Thoracic aorta (tissue), 2 donors: ENCODE data around the gene ZNF441. TPM values are rescaled to one million over a fixed set of nuclear protein-coding genes. Genes with fewer than 3 reads are reported as not detected.

Experiments used
- ATAC-seq: fragments of 150-250 bp; one replicate; pipeline ENCODE4 v1.8.0; 2017; ENCODE audit warnings: low read depth; ENCODE audit not compliant: insufficient number of reproducible peaks, low FRiP score
- DNase-seq: peaks from one replicate; pipeline ENCODE4 v3.0.0-alpha.2; 2020; ENCODE audit warnings: low spot score
- H3K27ac ChIP-seq, 2 donors: fragments of 200-600 bp; sonication (generic); 1 replicate in 1 of 2; 2 replicates in 1 of 2; pipeline ENCODE4 v1.5.1; 2016; ENCODE audit warnings: mild to moderate bottlenecking in 2 of 2, moderate library complexity in 2 of 2
- H3K27me3 ChIP-seq: fragments of 200-600 bp; sonication (generic); replicated peaks from 2 replicates; pipeline ENCODE4 v1.6.0; 2016; ENCODE audit warnings: mild to moderate bottlenecking; ENCODE audit not compliant: insufficient read depth
- H3K36me3 ChIP-seq: fragments of 200-600 bp; sonication (generic); one replicate; pipeline ENCODE4 v1.5.1; 2016
- H3K4me1 ChIP-seq, 2 donors: fragments of 200-600 bp; sonication (generic); 1 replicate in 1 of 2; 2 replicates in 1 of 2; pipeline versions ENCODE4 v1.5.1 to v1.6.0; 2016; ENCODE audit warnings: low read depth in 2 of 2, mild to moderate bottlenecking in 1 of 2; ENCODE audit not compliant: control insufficient read depth in 1 of 2
- H3K4me3 ChIP-seq: fragments of 200-600 bp; sonication (generic); 2 replicates; pipeline ENCODE4 v1.5.1; 2016; ENCODE audit warnings: mild to moderate bottlenecking
- H3K9me3 ChIP-seq: fragments of 200-600 bp; sonication (generic); 2 replicates; pipeline ENCODE4 v1.5.1; 2016
- CTCF ChIP-seq: fragments of 200-600 bp; sonication (generic); IDR thresholded peaks from one replicate; pipeline ENCODE4 v1.5.1; 2019; ENCODE audit warnings: antibody characterized with exemption
- total RNA-seq, 2 donors: library from RNA; depleted of rRNA; stranded (reverse); fragments of >200 nt; gene quantifications; one replicate each; pipeline versions ENCODE4 v1.1.0 to v1.2.3, GENCODE V29; 2016

ZNF441 gene
- total RNA-seq, 2 donors from 2014 or later, result 12.1 to 16.5 TPM

DNA sequence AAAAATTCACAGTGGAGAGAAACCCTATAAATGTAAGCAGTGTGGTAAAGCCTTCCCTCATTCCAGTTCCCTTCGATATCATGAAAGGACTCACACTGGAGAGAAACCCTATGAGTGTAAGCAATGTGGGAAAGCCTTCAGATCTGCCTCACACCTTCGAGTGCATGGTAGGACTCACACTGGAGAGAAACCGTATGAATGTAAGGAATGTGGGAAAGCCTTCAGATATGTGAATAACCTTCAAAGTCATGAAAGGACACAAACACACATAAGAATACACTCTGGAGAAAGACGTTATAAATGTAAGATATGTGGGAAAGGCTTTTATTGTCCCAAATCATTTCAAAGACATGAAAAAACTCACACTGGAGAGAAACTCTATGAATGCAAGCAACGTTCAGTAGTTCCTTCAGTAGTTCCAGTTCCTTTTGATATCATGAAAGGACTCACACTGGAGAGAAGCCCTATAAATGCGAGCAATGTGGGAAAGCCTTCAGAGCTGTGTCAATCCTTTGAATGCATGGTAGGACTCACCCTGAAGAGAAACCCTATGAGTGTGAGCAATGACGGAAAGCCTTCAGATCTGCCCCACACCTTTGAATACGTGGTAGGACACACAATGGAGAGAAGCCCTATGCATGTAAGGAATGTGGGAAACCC, 65.6 kb downstream of the ZNF441 start:
- Histone ChIP-seq H3K27ac (no peak overlapping the region), H3K9me3 (peaks cover 62% of the 10 kb centered on the region), H3K4me3 (peak overlapping the region; percentile 7), H3K36me3 (peaks cover 47% of the 10 kb centered on the region), H3K27me3 (no peaks in the 10 kb centered on the region), H3K4me1 (no peaks in the 10 kb centered on the region)
- no peak for ATAC-seq
- DNase-seq, result no peak
- TF ChIP-seq CTCF, result no peak

GRCh38 chr19:11833541-11833940, 66.7 kb downstream of the ZNF441 start:
- peaks cover 58% of the 10 kb centered on the region for H3K9me3 ChIP-seq
- TF ChIP-seq CTCF, result no peak
- no peak for ATAC-seq
- H3K27me3 ChIP-seq, result no peaks in the 10 kb centered on the region
- no peak overlapping the region for H3K27ac ChIP-seq
- no peaks in the 10 kb centered on the region for H3K4me1 ChIP-seq
- H3K36me3 ChIP-seq, result peaks cover 46% of the 10 kb centered on the region
- H3K4me3 ChIP-seq, result no peak overlapping the region
- no peak for DNase-seq

Other genes with a start within 250 kb of the ZNF441 start
- 10 to 100 TPM; 40.4 to 44.1 TPM for gene ECSIT, start 237.9 kb upstream of the ZNF441 start, total RNA-seq
- gene CNN1, start 228.1 kb upstream of the ZNF441 start, total RNA-seq, result 1,000 to 10,000 TPM in 1 of 2 donors, 100 to 1,000 TPM in 1; 703 to 1,224 TPM
- 10 to 100 TPM; 24.3 to 36.6 TPM for gene ELOF1, start 207.8 kb upstream of the ZNF441 start, total RNA-seq
- gene ACP5, start 189.4 kb upstream of the ZNF441 start, total RNA-seq, result 10 to 100 TPM in 1 of 2 donors, 1 to 10 TPM in 1; 1.6 to 14.6 TPM
- gene ZNF627, start 169.5 kb upstream of the ZNF441 start, total RNA-seq, result 10 to 100 TPM in 1 of 2 donors, 1 to 10 TPM in 1; 5.6 to 13.1 TPM
- 10 to 100 TPM in 1 of 2 donors, 1 to 10 TPM in 1; 8.2 to 11.0 TPM for gene ZNF823, start 28.1 kb upstream of the ZNF441 start, total RNA-seq
- 1 to 10 TPM; 3.7 to 3.9 TPM for gene ZNF491, start 31.5 kb downstream of the ZNF441 start, total RNA-seq
- gene ZNF440, start 47.3 kb downstream of the ZNF441 start, total RNA-seq, result 10 to 100 TPM in 1 of 2 donors, 1 to 10 TPM in 1; 7.3 to 23.5 TPM
- 10 to 100 TPM; 13.8 to 28.2 TPM for gene ZNF439, start 81.7 kb downstream of the ZNF441 start, total RNA-seq
- gene ZNF69, start 120.8 kb downstream of the ZNF441 start, total RNA-seq, result 10 to 100 TPM; 10.4 to 15.0 TPM
- gene ZNF700, start 158.1 kb downstream of the ZNF441 start, total RNA-seq, result 10 to 100 TPM; 12.5 to 20.0 TPM
- gene ZNF763, start 198.0 kb downstream of the ZNF441 start, total RNA-seq, result 1 to 10 TPM; 2.3 to 5.9 TPM